NB4 (cell line): ENCODE results near the gene RECQL5.

Source experiments
- DNase-seq: peaks from one replicate; pipeline ENCODE4 v3.0.0; 2010; ENCODE audit warnings: low read depth
- H3K4me3 ChIP-seq: one replicate; pipeline ENCODE4 v1.5.1; 2011; ENCODE audit warnings: mild to moderate bottlenecking, low read depth, low read length, moderate library complexity
- CTCF ChIP-seq: IDR thresholded peaks from one replicate; pipeline ENCODE4 v1.5.1; 2012; ENCODE audit warnings: low read depth, low read length
- MYC ChIP-seq: IDR thresholded peaks from 2 replicates; pipeline ENCODE4 v1.6.1; 2011; ENCODE audit warnings: low read depth, low read length
- POLR2A ChIP-seq: IDR thresholded peaks from 2 replicates; pipeline ENCODE4 v1.6.1; 2011; ENCODE audit warnings: mild to moderate bottlenecking; ENCODE audit not compliant: insufficient read length; ENCODE audit errors: extremely low read depth
- TF ChIP-seq, protein P1 (sequence below): IDR thresholded peaks from 2 replicates; pipeline ENCODE4 v1.6.1; 2011; ENCODE audit warnings: low read depth, low read length

The RECQL5 gene

DNA sequence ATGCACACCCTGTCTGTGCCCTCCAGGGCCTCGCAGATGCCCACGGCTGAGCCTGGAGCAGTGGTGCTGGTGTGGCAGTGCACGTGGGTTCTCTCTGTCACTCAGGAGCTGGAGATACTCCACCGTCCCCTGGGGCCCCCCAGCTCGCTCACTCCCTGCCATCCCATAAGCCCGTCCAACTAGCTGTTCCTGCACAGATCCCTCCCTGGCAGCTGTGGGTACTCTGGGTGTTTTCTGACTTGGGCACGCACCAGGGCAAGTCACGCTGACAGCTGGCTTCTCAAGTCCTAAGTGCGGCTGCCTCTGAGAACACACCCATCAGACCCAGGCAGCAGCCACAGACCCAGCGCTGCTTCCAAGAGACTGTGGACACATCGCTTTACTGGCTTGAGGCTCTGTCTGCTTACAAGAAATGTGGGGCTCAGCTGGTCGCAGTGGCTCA is 28.9 kb upstream of the RECQL5 start:
- no peak overlapping the region for H3K4me3 ChIP-seq
- TF ChIP-seq POLR2A (no peak), MYC (no peak), CTCF (no peak)
- TF ChIP-seq, protein P1, sequence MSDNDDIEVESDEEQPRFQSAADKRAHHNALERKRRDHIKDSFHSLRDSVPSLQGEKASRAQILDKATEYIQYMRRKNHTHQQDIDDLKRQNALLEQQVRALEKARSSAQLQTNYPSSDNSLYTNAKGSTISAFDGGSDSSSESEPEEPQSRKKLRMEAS = no peak
- no peak for DNase-seq

DNA sequence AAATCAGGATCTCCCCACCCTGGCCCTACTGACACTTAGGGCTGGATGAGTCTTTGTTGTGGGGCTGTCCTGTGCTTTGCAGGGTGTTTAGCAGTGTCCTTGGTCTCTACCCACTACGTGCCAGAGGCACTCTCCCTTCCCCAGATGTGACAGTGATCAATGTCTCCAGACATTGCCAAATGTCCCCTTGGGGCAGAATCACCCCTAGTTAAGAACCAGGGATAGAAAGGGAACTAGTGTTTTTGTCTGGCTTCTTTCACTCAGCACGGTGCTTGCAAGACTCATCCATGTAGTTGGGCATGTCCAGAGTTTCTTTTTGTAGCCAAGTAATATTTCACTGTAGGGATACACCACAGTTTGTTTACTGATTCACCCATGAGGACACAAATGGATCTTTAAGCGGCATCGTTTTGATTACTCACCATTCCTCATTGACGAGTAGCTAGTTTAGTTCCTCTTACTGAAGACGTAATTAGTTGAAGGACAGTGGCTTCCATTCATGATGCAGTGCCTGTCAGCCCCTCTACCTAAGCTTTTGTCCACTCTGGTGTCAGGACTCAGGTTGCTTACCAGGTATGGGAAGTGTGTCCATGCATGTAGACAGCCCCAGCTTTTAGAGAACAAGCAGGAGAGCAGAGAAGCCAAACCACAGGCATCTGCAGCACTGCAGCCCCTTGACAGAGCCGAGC is 28.3 kb upstream of the RECQL5 start:
- no peak overlapping the region for H3K4me3 ChIP-seq
- TF ChIP-seq CTCF = no peak
- TF ChIP-seq, protein P1 = no peak
- TF ChIP-seq POLR2A = no peak
- TF ChIP-seq MYC = no peak
- DNase-seq = no peak

- DNase-seq = no peak
- TF ChIP-seq MYC (no peak), POLR2A (no peak), CTCF (no peak)
- TF ChIP-seq, protein P1 = no peak
- H3K4me3 ChIP-seq = no peak overlapping the region
These were observed 27.6 kb upstream of the RECQL5 start for GRCh38 chr17:75694536-75694935.

GRCh38 chr17:75693500-75694481 is 26.8 kb upstream of the RECQL5 start:
- no peak for DNase-seq
- no peak overlapping the region for H3K4me3 ChIP-seq

GRCh38 chr17:75692976-75693375 is 26.0 kb upstream of the RECQL5 start:
- H3K4me3 ChIP-seq = no peak overlapping the region
- TF ChIP-seq MYC = no peak
- TF ChIP-seq POLR2A = no peak
- TF ChIP-seq CTCF = no peak
- TF ChIP-seq, protein P1 = no peak
- DNase-seq = no peak

More at GRCh38 chr17:75693500-75694481, 26.8 kb upstream of the RECQL5 start:
- no peak for TF ChIP-seq MYC
- no peak for TF ChIP-seq POLR2A
